ENCODE measurements around the gene PTPRN2.
"Not testable (repeated sequence)": the region's sequence is repeated elsewhere in the genome, so short reads cannot be mapped to it uniquely, and the experiment has no call there.

DNA sequence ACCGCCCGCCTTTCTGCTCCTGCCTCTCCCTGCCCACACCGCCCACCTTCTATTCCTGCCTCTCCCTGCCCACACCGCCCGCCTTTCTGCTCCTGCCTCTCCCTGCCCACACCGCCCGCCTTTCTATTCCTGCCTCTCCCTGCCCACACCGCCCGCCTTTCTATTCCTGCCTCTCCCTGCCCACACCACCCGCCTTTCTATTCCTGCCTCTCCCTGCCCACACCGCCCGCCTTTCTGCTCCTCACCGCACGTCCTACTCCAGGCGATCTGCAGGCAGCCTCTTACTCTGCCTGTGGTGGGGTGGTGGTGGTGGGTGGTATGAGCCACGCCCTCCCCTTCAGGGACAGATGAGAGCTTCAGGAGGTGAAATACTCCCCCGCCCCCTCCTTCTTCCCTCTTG is 436.4 kb downstream of the PTPRN2 start:
- TF ChIP-seq, protein P1, sequence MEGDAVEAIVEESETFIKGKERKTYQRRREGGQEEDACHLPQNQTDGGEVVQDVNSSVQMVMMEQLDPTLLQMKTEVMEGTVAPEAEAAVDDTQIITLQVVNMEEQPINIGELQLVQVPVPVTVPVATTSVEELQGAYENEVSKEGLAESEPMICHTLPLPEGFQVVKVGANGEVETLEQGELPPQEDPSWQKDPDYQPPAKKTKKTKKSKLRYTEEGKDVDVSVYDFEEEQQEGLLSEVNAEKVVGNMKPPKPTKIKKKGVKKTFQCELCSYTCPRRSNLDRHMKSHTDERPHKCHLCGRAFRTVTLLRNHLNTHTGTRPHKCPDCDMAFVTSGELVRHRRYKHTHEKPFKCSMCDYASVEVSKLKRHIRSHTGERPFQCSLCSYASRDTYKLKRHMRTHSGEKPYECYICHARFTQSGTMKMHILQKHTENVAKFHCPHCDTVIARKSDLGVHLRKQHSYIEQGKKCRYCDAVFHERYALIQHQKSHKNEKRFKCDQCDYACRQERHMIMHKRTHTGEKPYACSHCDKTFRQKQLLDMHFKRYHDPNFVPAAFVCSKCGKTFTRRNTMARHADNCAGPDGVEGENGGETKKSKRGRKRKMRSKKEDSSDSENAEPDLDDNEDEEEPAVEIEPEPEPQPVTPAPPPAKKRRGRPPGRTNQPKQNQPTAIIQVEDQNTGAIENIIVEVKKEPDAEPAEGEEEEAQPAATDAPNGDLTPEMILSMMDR (conservative IDR thresholded peaks at IDR 0.05 in 1 of 2, IDR thresholded peaks at IDR 0.05 in 1 of 2; ENCODE audit: low read depth in 1 of 2, low read length in 2 of 2), result not testable (repeated sequence)
- TF ChIP-seq EZH2 (IDR thresholded peaks at IDR 0.05; ENCODE audit: low read length, missing control alignments), result not testable (repeated sequence)

All from fibroblast of lung (primary cell).